HG03175 (cell line): ENCODE data around the gene CDR2.
"Not testable (repeated sequence)": the region's sequence is repeated elsewhere in the genome, so short reads cannot be mapped to it uniquely, and the experiment has no call there.

ENCODE experiments used
- ATAC-seq: cut with Tn5 transposase; IDR thresholded peaks from one replicate; pipeline ENCODE4 v1.9.1; 2021; ENCODE audit warnings: mild to moderate bottlenecking, moderate library complexity; ENCODE audit not compliant: unreplicated experiment

The CDR2 gene

GRCh38 chr16:22311520-22311919 lies 62.9 kb downstream of the CDR2 start:
- ATAC-seq, result no peak

- no peak for ATAC-seq
Measured at GRCh38 chr16:22308824-22309520, 65.4 kb downstream of the CDR2 start.

GRCh38 chr16:22307838-22308237 lies 66.6 kb downstream of the CDR2 start:
- ATAC-seq, result no peak

GRCh38 chr16:22306788-22307187 lies 67.6 kb downstream of the CDR2 start:
- ATAC-seq, result no peak

DNA sequence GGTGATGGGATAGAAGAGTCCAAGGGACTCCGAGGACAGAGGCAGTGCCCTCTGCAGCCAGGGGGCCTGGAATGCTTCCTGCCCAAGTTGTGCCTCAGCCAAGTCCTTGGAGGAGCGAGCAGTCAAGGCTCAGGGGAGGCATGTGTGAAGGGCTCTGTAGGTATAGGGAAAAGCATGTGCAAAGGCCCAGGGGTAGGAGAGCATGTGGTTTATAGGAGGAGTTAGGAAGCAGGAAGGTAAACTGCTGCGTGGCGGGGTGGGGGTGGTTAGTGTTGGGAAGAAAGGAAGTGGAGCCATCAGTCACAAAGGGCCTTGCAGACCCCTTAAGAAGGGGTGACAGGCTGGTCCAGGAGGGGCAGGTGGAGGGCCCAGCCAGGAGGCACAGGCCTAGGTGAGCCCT lies 70.0 kb downstream of the CDR2 start:
- ATAC-seq, result no peak

DNA sequence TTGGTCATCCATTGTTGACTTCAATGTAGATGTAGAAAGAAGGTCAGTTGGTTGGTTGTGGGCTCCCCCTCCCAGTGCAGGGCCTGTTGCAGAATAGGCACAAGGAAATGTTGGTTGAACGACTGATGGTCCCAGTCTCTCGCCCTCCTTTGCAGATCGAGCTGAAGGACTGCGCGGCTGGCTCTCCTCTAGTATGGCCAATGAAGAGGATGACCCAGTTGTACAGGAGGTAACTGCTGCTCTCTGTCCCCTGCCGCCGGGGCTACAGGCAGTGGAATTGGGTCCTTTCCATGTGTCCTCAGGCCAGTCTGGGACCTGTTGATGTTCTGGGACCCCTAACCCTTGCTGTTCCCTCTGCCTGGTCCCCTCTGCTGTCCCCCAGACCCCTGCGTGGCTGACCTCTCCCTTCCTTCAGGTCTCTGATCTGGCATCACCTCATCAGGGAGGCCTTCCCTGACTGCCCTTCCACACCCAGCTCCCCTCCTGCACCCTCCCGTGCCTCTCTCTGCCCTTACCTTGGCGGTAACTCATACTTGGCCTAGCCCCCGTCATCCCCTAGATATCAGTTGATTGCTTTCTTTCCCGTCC lies 71.5 kb downstream of the CDR2 start:
- no peak for ATAC-seq

DNA sequence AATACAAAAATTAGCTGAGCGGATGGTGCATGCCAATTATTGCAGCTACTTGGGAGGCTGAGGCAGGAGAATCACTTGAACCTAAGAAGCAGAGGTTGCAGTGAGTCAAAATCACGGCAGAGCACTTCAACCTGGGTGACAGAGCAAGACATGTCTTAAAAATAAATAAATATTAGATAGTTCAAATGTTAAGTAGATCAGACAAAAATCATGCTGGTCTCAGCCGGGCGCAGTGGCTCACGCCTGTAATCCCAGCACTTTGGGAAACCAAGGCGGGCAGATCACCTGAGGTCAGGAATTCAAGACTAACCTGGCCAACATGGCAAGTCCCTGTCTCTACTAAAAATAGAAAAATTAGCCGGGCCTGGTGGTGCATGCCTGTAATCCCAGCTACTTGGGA lies 73.0 kb downstream of the CDR2 start:
- ATAC-seq, result not testable (repeated sequence)

GRCh38 chr16:22300427-22301071 lies 73.9 kb downstream of the CDR2 start:
- ATAC-seq, result no peak

DNA sequence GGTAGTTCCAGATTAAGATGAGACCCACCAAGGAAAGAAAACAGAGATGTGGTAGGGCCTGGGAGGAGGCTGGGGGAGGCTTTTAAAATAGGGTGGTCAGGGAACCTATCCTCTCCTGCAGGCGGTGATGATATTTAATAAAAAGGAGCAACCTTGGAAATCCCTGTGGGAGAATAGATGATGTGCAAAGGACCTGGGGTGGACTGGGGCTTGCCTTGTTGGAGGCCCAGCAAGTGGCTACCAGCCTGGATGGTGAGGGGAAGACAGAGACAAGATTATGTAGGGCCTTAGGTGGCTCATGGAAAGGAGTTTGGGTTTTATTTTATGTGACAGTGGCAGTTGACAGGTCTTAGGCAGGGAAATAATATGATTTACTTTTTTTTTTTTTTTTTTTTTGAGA lies 75.4 kb downstream of the CDR2 start:
- ATAC-seq, result no peak

DNA sequence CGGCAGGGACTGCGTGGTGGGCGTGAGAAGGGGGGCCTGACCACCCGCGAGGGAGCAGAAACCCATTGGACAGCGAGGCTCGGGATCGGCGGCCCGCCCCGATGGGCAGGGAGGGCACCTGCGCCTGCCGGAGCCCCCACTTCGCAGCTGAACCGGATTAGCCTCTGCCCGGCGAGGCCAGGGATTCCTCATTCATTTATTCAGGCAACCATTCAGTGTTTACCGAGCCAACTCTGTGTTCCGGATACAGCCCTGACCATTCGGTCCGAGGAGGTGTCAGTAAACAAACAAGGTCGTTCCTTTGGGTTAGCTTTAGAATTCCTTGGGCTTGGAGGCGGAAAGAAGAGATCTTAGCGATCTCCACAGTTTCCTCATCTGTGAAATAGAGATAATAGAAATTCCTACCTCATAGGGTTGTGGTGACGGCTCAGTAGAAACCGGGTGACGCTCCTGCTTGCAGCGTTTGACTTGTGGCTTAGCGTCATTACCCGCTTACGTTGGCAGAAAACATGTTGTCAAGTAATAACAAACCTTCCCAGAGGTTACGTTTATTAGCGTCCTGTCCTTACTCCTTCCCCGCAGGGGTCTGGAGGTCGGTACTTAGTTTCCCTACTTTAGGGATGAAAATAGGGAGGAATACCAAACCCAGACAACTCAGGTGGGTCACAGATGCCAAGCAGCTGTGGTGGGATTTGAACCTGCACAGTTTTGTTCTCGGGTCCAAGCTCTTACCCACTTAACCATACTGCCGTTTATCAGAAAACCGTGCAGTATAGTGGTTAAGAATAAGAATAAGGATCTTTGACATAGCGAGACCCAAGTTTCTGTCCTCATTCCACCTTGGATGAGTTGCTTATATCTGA lies 76.3 kb downstream of the CDR2 start:
- no peak for ATAC-seq

DNA sequence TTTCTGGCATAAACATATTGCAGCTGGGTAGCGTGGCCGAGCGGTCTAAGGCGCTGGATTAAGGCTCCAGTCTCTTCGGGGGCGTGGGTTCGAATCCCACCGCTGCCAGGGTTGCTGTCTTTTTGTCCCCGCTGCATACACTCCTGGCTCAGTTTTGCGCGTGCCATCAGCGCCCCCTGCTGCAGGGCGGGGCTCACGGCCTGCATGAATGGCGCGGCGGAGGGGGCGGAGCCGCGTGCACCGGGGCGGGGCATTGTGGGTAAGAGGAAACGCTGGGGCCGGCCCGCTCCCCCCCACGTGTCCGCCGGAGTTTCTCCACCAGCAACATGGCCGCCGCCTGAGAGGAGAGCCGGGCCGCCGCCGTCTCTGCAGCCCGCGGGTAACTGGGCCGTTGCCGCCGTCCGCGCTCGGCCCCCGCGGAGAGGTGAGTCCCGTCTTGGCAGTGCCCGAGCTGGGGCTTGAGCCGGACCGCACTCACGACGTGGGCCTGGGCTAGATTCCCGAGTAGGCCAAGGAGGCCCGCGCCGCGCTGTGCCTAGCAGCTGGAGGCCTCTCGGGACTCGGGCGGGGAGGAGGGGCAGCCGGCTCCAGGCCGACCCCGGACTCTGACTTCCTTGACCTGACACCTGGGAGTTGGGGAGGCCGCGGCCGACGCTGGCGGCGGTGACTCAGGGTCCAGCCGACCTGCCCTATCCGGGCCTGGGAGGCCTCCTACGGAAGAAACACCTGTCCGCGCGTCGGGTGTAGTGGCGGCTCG lies 77.1 kb downstream of the CDR2 start, which contains the start of gene POLR3E:
Gene POLR3E (plus strand): TSS at position 296 of the 757 bp plus-strand sequence. CDS start 5,560 bp downstream, outside the sequence.
- ATAC-seq, result peak; percentile 89

DNA sequence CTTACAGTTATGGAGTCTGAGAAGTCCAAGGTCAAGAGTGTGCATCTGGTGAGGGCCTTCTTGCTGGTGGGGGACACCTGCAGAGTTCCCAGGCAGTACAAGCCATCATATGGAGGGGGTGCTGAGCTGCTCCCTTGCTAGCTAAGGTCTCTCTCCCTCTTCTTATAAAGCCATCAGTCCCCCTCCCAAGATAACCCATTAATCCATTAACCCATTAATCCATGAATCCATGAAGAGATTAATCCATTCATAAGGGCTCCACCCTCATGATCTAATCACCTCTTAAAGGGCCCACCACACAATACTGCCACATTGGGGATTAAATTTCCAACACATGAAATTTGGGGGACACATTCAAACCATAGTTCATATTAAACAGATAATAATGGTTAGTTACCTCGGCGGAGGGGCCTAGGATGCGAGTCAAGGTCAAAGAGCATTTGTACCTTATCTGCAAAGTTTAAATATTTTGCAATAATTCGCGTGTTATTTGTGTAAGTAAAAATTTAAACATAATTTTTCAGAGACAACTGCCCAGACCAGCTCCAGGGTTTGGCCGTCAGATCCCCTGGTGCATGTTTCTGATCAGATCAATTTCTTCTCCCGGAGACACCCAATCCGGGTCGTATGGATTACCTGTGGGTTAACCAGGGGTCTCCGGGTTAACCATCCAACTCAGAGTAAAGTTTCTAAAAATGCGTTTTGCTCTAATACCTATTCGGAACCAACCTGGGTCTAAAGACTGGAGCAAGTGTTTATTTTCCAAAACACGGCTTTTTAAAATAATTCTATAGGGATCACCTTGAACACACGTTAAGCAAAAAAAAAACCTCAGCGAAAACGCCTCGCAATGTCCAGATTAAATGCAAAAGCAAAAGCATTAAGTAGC lies 78.0 kb downstream of the CDR2 start:
- ATAC-seq, result no peak
